Thoracic aorta (tissue), 2 donors: ENCODE measurements around the gene GMDS. TPM values are rescaled to one million over a fixed set of nuclear protein-coding genes. Genes with fewer than 3 reads are reported as not detected.

Source experiments
- ATAC-seq: fragments of 150-250 bp; one replicate; pipeline ENCODE4 v1.8.0; 2017; ENCODE audit warnings: low read depth; ENCODE audit not compliant: insufficient number of reproducible peaks, low FRiP score
- DNase-seq: peaks from one replicate; pipeline ENCODE4 v3.0.0-alpha.2; 2020; ENCODE audit warnings: low spot score
- H3K27ac ChIP-seq, 2 donors: fragments of 200-600 bp; sonication (generic); 1 replicate in 1 of 2; 2 replicates in 1 of 2; pipeline ENCODE4 v1.5.1; 2016; ENCODE audit warnings: mild to moderate bottlenecking in 2 of 2, moderate library complexity in 2 of 2
- H3K27me3 ChIP-seq: fragments of 200-600 bp; sonication (generic); replicated peaks from 2 replicates; pipeline ENCODE4 v1.6.0; 2016; ENCODE audit warnings: mild to moderate bottlenecking; ENCODE audit not compliant: insufficient read depth
- H3K36me3 ChIP-seq: fragments of 200-600 bp; sonication (generic); one replicate; pipeline ENCODE4 v1.5.1; 2016
- H3K4me1 ChIP-seq, 2 donors: fragments of 200-600 bp; sonication (generic); 1 replicate in 1 of 2; 2 replicates in 1 of 2; pipeline versions ENCODE4 v1.5.1 to v1.6.0; 2016; ENCODE audit warnings: low read depth in 2 of 2, mild to moderate bottlenecking in 1 of 2; ENCODE audit not compliant: control insufficient read depth in 1 of 2
- H3K4me3 ChIP-seq: fragments of 200-600 bp; sonication (generic); 2 replicates; pipeline ENCODE4 v1.5.1; 2016; ENCODE audit warnings: mild to moderate bottlenecking
- H3K9me3 ChIP-seq: fragments of 200-600 bp; sonication (generic); 2 replicates; pipeline ENCODE4 v1.5.1; 2016
- total RNA-seq, 2 donors: library from RNA; depleted of rRNA; stranded (reverse); fragments of >200 nt; gene quantifications; one replicate each; pipeline versions ENCODE4 v1.1.0 to v1.2.3, GENCODE V29; 2016
- TF ChIP-seq, protein P1 (sequence below): fragments of 200-600 bp; sonication (generic); IDR thresholded peaks from one replicate; pipeline ENCODE4 v1.5.1; 2019; ENCODE audit warnings: antibody characterized with exemption

The GMDS gene
- total RNA-seq, 2 donors from 2014 or later = 87.8 to 87.9 TPM

DNA sequence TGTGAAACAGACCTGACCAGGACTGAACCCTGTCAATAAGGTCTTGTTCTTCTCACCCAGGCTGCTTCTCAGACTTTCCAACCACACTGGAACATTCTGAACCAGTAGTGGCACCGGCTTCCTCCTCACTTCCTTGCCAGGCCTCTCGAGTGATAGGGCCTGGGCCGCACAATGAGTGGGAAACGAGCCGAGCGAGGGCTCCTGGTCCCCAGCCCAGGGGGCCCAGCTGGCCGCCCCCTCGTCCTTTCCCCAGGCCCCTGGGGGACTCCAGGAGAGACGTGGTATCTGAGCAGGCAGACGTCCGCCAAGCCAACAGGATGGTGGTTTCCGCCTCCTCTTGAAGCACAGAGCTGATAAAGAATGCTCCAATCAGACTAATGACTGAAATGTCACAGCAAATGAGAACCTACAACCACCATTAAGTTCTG, 117.9 kb downstream of the GMDS start:
- TF ChIP-seq, protein P1, sequence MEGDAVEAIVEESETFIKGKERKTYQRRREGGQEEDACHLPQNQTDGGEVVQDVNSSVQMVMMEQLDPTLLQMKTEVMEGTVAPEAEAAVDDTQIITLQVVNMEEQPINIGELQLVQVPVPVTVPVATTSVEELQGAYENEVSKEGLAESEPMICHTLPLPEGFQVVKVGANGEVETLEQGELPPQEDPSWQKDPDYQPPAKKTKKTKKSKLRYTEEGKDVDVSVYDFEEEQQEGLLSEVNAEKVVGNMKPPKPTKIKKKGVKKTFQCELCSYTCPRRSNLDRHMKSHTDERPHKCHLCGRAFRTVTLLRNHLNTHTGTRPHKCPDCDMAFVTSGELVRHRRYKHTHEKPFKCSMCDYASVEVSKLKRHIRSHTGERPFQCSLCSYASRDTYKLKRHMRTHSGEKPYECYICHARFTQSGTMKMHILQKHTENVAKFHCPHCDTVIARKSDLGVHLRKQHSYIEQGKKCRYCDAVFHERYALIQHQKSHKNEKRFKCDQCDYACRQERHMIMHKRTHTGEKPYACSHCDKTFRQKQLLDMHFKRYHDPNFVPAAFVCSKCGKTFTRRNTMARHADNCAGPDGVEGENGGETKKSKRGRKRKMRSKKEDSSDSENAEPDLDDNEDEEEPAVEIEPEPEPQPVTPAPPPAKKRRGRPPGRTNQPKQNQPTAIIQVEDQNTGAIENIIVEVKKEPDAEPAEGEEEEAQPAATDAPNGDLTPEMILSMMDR = no peak
- Histone ChIP-seq H3K9me3 (no peaks in the 10 kb centered on the region), H3K36me3 (no peaks in the 10 kb centered on the region), H3K27ac (peak overlapping the region; percentile 63 to 80), H3K4me1 (peaks cover 13 to 31% of the 10 kb centered on the region in 2 donors), H3K27me3 (no peaks in the 10 kb centered on the region), H3K4me3 (peak overlapping the region; percentile 52)
- peak; percentile 47 for ATAC-seq
- no peak for DNase-seq

DNA sequence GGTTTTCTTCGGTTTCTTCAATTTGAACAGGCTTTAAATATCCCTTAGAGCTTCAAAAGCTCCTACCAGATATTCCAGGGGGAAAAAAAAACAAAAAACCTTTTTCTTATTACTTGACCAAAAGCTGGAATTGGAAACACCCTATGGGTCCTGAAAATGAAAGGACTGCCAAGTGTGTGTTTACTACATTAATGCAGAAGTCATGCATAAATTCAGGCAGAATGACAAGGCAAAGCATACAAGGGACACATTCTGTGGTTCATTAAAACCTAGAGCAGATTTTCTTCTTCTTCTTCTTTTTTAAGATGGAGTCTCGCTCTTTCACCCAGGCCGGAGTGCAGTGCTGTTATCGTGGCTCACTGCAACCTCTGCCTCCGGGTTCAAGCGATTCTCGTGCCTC, 119.1 kb downstream of the GMDS start:
- peak overlapping the region in 1 of 2 donors; percentile 80 for H3K27ac ChIP-seq
- H3K4me1 ChIP-seq = peaks cover 13 to 31% of the 10 kb centered on the region in 2 donors
- H3K36me3 ChIP-seq = no peaks in the 10 kb centered on the region
- DNase-seq (no peak), ATAC-seq (no peak)
- no peaks in the 10 kb centered on the region for H3K27me3 ChIP-seq
- H3K9me3 ChIP-seq = no peaks in the 10 kb centered on the region
- no peak overlapping the region for H3K4me3 ChIP-seq
- TF ChIP-seq, protein P1 = no peak

DNA sequence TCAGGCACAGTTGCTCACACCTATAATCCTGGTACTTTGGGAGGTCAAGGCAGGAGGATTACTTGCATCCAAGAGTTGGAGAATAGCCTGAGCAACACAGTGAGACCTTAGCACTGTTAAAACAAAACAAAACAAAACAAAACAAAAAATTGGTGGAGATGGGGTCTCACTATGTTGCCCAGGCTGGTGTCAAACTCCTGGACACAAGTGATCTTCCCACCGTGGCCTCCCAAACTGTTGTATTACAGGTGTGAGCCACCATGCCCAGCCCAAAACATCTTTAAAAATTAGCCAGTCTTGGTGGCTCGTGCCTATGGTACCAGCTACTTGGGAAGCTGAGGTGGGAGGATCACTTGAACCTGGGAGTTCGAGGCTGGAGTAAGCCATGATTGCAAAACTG, 120.2 kb downstream of the GMDS start:
- no peak overlapping the region for H3K27ac ChIP-seq
- TF ChIP-seq, protein P1 = no peak
- no peak overlapping the region for H3K4me3 ChIP-seq
- H3K4me1 ChIP-seq = peaks cover 13 to 31% of the 10 kb centered on the region in 2 donors
- DNase-seq (no peak), ATAC-seq (no peak)
- no peaks in the 10 kb centered on the region for H3K27me3 ChIP-seq
- H3K36me3 ChIP-seq = no peaks in the 10 kb centered on the region
- no peaks in the 10 kb centered on the region for H3K9me3 ChIP-seq

DNA sequence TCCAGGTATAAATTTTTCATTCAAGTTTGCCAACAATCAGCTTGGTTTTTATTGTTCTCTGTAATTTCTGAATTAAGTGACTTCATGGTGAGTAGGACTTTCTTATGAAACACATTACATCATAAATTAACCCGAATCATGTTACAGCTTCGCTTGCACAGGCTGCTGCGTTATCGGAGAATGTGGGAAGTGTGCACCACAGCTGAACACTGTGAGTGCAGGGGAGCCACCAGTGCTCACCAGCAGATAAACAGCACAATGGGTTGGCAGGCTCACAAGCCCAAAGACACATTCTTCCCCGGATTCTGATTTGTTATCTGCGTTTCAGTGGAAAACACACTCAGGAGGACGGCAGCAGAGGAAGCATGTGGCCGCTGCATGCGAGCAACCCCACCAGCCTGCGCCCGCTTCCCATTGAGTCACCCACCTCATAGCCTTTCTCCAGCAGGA, 121.1 kb downstream of the GMDS start:
- DNase-seq (no peak), ATAC-seq (no peak)
- Histone ChIP-seq H3K27ac (no peak overlapping the region), H3K4me1 (peaks cover 13 to 30% of the 10 kb centered on the region in 2 donors), H3K36me3 (no peaks in the 10 kb centered on the region), H3K4me3 (no peak overlapping the region), H3K27me3 (no peaks in the 10 kb centered on the region), H3K9me3 (no peaks in the 10 kb centered on the region)
- TF ChIP-seq, protein P1 = no peak

DNA sequence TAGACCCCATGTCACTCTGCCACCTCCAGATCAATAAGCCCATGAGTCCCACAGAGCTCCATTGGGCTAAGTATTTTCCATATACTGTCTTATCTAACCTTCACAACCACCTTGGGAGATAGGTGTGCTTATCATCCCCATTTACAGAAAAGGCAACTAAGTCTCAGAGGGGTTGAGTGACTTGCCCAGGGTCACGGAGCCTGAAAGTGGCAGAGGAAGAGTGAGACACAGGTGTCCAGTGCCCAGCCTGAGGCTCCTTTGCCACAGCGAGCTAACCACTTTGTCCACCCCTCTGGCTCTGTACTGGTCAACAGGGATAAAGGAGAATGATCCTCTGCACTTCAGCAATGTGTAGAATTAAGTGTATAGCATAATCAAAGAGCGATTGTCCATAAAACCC, 124.5 kb downstream of the GMDS start:
- no peaks in the 10 kb centered on the region for H3K36me3 ChIP-seq
- no peaks in the 10 kb centered on the region for H3K27me3 ChIP-seq
- peaks cover 2 to 11% of the 10 kb centered on the region in 2 donors for H3K4me1 ChIP-seq
- H3K4me3 ChIP-seq = no peak overlapping the region
- DNase-seq = no peak
- H3K9me3 ChIP-seq = no peaks in the 10 kb centered on the region
- no peak for ATAC-seq
- no peak overlapping the region for H3K27ac ChIP-seq
- TF ChIP-seq, protein P1 = no peak
